Endothelial cell of umbilical vein (primary cell): ENCODE data around the gene C4orf50.

Experiments
- CTCF ChIP-seq, 2 donors: IDR thresholded peaks; 1 replicate in 1 of 2; 2 replicates in 1 of 2; pipeline ENCODE4 v1.5.1; 2011; ENCODE audit warnings: low read length in 2 of 2, mild to moderate bottlenecking in 2 of 2, moderate library complexity in 2 of 2, control low read depth in 1 of 2, inconsistent platforms in 1 of 2, low read depth in 1 of 2; ENCODE audit not compliant: insufficient read depth in 1 of 2; ENCODE audit errors: extremely low read depth in 1 of 2
- EZH2 ChIP-seq: IDR thresholded peaks from 2 replicates; pipeline ENCODE4 v1.6.1; 2012; ENCODE audit warnings: borderline replicate concordance, low read depth, mild to moderate bottlenecking, moderate library complexity, low read length, inconsistent platforms; ENCODE audit not compliant: severe bottlenecking
- MAX ChIP-seq: IDR thresholded peaks from 2 replicates; pipeline ENCODE4 v1.6.1; 2011; ENCODE audit not compliant: insufficient read depth, insufficient read length
- POLR2A ChIP-seq: IDR thresholded peaks from 2 replicates; pipeline ENCODE4 v1.6.1; 2012; ENCODE audit warnings: low read depth, mild to moderate bottlenecking, control low read depth, low read length
- POLR2AphosphoS5 ChIP-seq: IDR thresholded peaks from 2 replicates; pipeline ENCODE4 v1.6.1; 2012; ENCODE audit warnings: low read depth, mild to moderate bottlenecking, control low read depth, low read length, moderate library complexity; ENCODE audit not compliant: insufficient read depth

DNA sequence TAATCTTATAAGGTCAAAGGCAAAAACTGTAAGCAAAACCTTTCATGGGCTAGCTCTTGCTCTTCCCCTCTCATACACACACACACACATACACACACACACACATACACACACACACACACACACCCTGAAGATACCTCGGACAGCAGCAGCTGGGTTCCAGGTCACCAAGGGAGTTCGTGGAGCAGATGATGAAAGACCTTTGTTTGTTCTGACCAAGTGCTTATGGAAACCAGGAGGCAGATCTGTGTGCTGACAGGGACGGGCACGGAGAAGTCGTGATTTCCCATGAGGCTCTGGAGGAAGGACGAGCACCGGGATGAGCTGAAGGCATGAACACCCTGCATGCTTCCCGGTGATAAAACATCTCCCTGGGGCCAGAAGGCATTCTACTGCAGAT lies 90.0 kb downstream of the C4orf50 start:
- TF ChIP-seq CTCF (IDR thresholded peaks at IDR 0.05; ENCODE audit: extremely low read depth in 1 of 2, insufficient read depth in 1 of 2, low read depth in 1 of 2, low read length in 2 of 2): no peak
- no peak for TF ChIP-seq POLR2AphosphoS5
- no peak for TF ChIP-seq POLR2A
- no peak for TF ChIP-seq EZH2
- no peak for TF ChIP-seq MAX
